Central memory CD8-positive, alpha-beta T cell (primary cell): ENCODE results near the gene PRLR.
A peak's percentile ranks its signal among the peaks of the same experiment; 100 is the strongest.
"Not testable (repeated sequence)": the region's sequence is repeated elsewhere in the genome, so short reads cannot be mapped to it uniquely, and the experiment has no call there.

Experiments
- ATAC-seq: fragments of 150-1000 bp; cut with Tn5 transposase; replicated peaks from 2 replicates; pipeline ENCODE4 v1.10.0; 2022; ENCODE audit warnings: mild to moderate bottlenecking, moderate FRiP score, moderate number of reproducible peaks; ENCODE audit not compliant: poor library complexity, severe bottlenecking; ENCODE audit errors: extremely low read depth
- DNase-seq, 2 donors: peaks; one replicate each; pipeline ENCODE4 v3.0.0; 2021; ENCODE audit warnings: low spot score in 2 of 2
- H3K27ac Mint-ChIP-seq: one replicate; pipeline ENCODE4 v1.8.0; 2022; ENCODE audit warnings: low read depth, mild to moderate bottlenecking, moderate library complexity, mixed read lengths
- H3K27me3 Mint-ChIP-seq: one replicate; pipeline ENCODE4 v1.8.0; 2022; ENCODE audit warnings: mixed read lengths
- H3K36me3 Mint-ChIP-seq: one replicate; pipeline ENCODE4 v1.8.0; 2022; ENCODE audit warnings: mild to moderate bottlenecking, moderate library complexity, mixed read lengths; ENCODE audit not compliant: insufficient read depth
- H3K4me1 Mint-ChIP-seq: one replicate; pipeline ENCODE4 v1.8.0; 2022; ENCODE audit warnings: mixed read lengths
- H3K4me3 Mint-ChIP-seq: one replicate; pipeline ENCODE4 v1.8.0; 2022; ENCODE audit warnings: mild to moderate bottlenecking, moderate library complexity, mixed read lengths
- H3K9me3 Mint-ChIP-seq: one replicate; pipeline ENCODE4 v1.8.0; 2022; ENCODE audit warnings: mixed read lengths

Gene PRLR

DNA sequence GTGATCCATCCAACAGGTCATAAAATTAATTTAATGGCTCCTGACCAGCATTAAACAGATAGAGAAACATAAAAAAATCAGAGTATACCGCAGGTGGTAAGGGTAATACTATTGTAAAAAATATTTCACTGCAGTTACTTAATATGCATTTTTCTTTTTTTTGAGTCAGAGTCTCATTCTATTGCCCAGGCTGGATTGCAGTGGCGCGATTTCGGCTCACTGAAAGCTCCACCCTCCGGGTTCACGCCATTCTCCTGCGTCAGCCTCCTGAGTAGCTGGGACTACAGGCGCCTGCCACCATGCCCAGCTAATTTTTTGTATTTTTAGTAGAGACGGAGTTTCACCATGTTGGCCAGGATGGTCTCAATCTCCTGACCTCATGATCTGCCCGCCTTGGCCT lies 15.1 kb upstream of the PRLR start:
- ATAC-seq, DNase-seq, H3K4me3 Mint-ChIP-seq, H3K9me3 Mint-ChIP-seq, H3K27ac Mint-ChIP-seq, H3K4me1 Mint-ChIP-seq, H3K36me3 Mint-ChIP-seq: not testable (repeated sequence)
- peaks cover 27% of the 10 kb centered on the region for H3K27me3 Mint-ChIP-seq

DNA sequence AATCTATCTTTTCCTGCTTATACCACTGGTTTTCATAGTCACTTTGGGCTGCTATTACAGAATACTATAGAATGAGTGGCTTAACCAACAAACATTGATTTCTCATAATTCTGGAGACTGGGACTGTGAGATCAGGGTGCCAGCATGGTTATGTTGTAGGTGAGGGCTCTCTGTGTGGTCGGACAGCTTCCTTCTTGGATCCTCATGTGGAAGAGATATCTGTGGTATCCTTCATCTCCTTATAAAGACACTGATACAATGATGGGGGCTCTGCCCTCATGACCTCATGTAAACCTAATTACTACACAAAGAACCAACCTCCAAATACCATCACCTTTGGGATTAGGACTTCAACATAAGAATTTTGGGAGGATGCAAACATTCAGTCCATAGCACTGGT lies 13.9 kb upstream of the PRLR start:
- no peak overlapping the region for H3K4me3 Mint-ChIP-seq
- no peaks in the 10 kb centered on the region for H3K36me3 Mint-ChIP-seq
- DNase-seq: no peak
- H3K4me1 Mint-ChIP-seq: no peaks in the 10 kb centered on the region
- no peak for ATAC-seq
- no peaks in the 10 kb centered on the region for H3K9me3 Mint-ChIP-seq
- H3K27ac Mint-ChIP-seq: no peak overlapping the region
- H3K27me3 Mint-ChIP-seq: peaks cover 27% of the 10 kb centered on the region

DNA sequence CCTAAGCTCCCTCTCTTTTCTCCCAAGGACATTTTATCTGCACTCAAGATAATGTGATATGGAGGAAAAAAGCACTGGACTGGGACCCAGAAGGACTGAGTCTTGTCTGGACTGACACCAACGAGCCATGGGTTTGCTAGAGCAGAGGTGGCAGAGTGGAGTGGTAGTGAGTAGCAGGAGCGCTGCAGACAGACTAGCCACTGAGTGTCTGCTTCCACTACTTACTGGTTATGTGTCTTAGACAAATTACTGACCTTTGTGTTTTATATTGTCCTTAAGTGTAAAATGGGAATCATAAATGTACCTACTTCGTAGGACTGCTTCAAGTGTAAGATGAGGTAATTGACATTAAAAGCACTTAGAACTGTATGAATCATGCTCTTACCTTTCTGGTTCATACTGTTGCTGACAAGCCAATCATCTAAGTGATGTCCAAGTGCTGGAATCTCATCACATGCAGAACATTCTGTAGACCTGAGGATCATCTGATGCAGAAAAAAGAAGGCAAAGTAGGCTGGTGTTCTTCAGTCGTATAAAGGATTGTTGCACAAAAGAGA lies 12.5 kb upstream of the PRLR start:
- ATAC-seq: no peak

DNA sequence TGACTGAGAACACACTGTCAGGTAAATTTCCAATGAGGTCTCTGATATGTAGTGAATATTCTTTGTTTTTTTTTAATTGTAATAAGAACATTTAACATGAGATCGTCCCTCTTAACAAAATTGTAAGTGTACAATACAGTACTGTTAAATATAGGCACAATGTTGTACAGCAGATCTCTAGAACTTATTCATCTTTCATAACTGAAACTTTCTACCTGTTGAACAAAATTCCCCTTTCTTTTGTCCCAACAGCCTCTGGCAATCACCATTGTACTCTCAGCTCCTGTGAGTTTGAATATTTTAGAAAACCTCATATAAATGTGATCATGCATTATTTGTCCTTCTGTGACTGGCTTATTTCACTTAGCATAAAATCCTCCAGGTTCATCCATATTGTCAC lies 10.6 kb upstream of the PRLR start:
- Mint-ChIP-seq H3K36me3 (no peaks in the 10 kb centered on the region), H3K27ac (no peak overlapping the region), H3K4me3 (no peak overlapping the region), H3K4me1 (no peaks in the 10 kb centered on the region), H3K27me3 (peaks cover 27% of the 10 kb centered on the region), H3K9me3 (no peaks in the 10 kb centered on the region)
- DNase-seq (no peak), ATAC-seq (no peak)

More for the DNA sequence above, 12.5 kb upstream of the PRLR start:
- H3K36me3 Mint-ChIP-seq: no peaks in the 10 kb centered on the region
- DNase-seq: no peak
- H3K27me3 Mint-ChIP-seq: peaks cover 27% of the 10 kb centered on the region
- no peak overlapping the region for H3K4me3 Mint-ChIP-seq
- H3K4me1 Mint-ChIP-seq: no peaks in the 10 kb centered on the region
- H3K27ac Mint-ChIP-seq: no peak overlapping the region
- H3K9me3 Mint-ChIP-seq: no peaks in the 10 kb centered on the region

DNA sequence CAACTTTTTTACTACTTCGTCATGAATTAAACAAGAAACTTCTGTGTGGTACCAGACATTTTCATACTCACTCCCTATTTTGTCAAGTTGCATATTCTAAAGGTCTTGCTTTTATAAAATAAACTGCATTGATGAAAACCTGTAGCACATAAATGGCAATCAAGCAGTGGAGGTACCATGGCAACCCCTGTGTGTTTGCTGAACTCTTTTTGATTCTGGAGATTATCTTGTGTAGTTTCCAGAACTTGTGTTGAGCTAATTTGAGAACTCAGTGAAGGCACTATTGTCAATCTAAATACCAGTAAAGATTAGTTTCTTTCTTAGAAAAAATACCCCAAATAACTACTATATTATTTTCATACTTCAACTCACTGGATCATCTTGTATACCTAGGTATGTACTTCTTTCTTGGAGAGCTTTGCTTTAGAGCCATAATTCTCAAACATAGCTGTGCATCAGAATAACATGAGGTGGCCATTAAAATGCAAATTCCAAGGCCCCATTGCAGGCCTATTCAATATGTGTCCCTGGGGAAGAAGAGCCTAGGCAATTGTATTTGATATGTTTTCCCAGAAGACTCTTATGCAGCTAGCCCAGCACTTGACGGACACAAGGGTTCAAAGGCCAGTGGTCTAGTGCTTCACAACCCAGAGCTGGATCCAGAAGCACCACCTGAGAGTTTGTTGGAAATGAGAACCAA lies 9.8 kb upstream of the PRLR start:
- H3K36me3 Mint-ChIP-seq: no peaks in the 10 kb centered on the region
- peaks cover 22% of the 10 kb centered on the region for H3K27me3 Mint-ChIP-seq
- H3K4me1 Mint-ChIP-seq: no peaks in the 10 kb centered on the region
- no peaks in the 10 kb centered on the region for H3K9me3 Mint-ChIP-seq
- ATAC-seq: no peak
- no peak overlapping the region for H3K27ac Mint-ChIP-seq
- no peak for DNase-seq
- H3K4me3 Mint-ChIP-seq: no peak overlapping the region

DNA sequence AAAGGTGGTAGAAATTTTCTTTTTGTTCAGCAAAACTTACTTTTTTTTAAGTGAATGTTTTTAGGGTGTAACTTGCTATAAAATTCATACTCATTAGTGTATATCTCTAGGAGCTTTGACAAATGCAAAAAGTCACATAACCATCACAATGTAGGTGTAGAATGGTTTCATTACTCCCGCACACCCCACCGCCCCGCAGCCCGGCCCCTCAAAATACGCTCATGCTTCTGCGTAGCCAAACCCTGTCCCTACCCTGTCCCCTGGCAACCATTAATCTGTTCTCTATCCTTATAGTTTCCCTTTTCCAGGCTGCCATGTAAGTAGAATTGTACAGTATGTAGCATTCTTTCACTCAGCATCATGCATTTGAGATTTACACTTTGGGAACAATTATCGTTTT lies 9.2 kb upstream of the PRLR start:
- H3K27me3 Mint-ChIP-seq: peaks cover 19% of the 10 kb centered on the region
- no peaks in the 10 kb centered on the region for H3K4me1 Mint-ChIP-seq
- H3K9me3 Mint-ChIP-seq: no peaks in the 10 kb centered on the region
- DNase-seq: no peak
- H3K36me3 Mint-ChIP-seq: no peaks in the 10 kb centered on the region
- H3K4me3 Mint-ChIP-seq: no peak overlapping the region
- no peak for ATAC-seq
- no peak overlapping the region for H3K27ac Mint-ChIP-seq

DNA sequence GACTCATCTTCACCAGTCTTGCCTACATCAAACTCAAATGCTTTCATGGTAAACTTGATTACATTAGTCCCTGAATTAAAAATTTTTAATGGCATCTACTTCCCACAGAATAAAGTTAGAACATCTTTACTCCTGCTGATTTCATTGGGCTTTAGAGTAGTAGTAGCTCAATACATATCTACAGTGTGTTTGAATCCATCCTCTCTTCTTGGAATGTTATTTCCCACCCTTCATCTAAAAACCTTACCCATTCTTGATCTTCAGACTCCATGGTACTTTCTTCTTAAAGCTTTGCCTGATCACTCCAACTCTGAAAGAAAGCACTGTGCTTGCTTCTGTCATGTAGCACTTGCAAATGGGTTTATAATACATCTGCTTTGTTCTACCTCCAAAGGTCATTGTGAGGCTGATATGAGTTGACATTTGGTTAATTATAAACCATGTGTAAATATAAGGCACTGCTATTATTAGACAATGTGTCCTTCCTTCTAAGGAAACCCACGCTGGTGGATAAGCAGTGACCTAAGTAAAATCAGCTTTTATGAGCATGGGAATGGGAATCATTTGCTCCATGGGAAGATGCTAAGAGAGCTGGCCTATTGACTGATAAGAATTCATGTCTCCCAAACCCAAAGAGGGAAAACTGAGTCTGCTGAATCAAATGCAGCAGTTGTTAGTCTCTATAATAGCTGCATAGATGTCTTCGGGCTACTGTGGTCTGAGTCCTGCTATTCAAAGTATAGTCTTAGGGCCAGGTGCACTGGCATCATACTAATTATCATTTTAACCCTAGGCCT lies 7.5 kb upstream of the PRLR start:
- ATAC-seq (no peak), DNase-seq (no peak)
- Mint-ChIP-seq H3K9me3 (no peaks in the 10 kb centered on the region), H3K4me3 (no peak overlapping the region), H3K4me1 (no peaks in the 10 kb centered on the region), H3K27me3 (peaks cover 27% of the 10 kb centered on the region), H3K27ac (no peak overlapping the region), H3K36me3 (no peaks in the 10 kb centered on the region)

DNA sequence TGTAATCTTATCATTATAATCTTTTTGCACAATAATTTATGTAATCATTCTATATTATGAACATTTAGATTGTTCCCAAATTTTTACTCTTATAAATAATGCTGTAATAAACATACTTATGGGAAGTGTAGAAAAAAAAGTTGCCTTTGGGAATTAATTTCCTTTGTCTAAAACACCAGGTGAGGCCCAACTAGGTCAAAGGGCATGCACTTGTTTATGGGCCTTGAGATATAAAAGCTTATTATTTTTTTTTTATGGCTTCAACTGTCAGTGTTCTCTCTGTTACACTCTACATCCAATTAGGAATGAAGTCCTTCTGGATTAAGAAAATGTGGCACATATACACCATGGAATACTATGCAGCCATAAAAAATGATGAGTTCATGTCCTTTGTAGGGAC lies 6.5 kb upstream of the PRLR start:
- Mint-ChIP-seq H3K9me3 (no peaks in the 10 kb centered on the region), H3K4me3 (no peak overlapping the region), H3K27ac (no peak overlapping the region), H3K27me3 (peaks cover 30% of the 10 kb centered on the region), H3K4me1 (no peaks in the 10 kb centered on the region), H3K36me3 (no peaks in the 10 kb centered on the region)
- no peak for ATAC-seq
- DNase-seq: no peak

DNA sequence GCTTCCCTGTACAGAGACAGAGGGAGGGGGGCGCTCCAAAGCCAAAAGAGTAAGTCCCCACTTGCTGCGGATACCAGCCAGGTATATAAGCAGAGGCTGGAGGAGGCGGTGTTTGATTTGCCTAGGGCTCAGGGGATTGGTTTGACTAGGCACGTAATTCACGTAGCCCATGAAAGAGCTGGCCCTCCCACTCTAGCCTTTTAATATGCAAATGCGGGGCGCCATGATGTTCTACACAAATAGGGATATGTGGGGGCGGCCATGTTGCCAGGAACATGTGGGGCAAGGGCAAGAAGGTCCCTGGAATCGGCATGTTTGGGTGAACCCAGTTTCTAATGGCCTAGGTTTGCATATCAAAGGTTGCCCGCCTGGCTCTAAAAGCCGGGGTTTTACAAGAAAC lies 3.3 kb upstream of the PRLR start:
- Mint-ChIP-seq H3K27ac (no peak overlapping the region), H3K4me3 (no peak overlapping the region), H3K4me1 (peaks cover 8% of the 10 kb centered on the region), H3K9me3 (no peaks in the 10 kb centered on the region), H3K27me3 (peaks cover 59% of the 10 kb centered on the region), H3K36me3 (no peaks in the 10 kb centered on the region)
- ATAC-seq: no peak
- no peak for DNase-seq

DNA sequence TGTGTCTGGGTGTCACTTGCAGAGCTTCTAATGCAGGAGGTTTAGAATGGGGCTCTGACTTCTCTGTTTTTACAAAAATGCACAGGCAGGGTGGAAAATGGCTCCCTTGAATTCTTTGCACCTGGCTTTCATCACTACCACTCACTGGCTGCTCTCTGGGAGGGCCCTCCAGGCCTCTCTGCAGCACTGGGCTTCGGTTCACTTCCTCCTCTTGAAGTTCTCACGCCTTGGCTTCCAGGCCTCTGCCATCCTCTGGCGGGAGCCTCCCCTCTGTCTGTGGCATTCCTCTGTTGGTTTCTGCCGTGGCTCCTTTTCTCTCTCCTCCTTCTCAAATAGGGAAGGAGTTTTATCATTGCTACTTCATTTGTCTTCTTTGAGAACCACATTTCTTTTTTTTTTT lies 2.8 kb upstream of the PRLR start:
- Mint-ChIP-seq H3K27me3 (peaks cover 64% of the 10 kb centered on the region), H3K27ac (no peak overlapping the region), H3K4me3 (no peak overlapping the region), H3K36me3 (no peaks in the 10 kb centered on the region), H3K9me3 (no peaks in the 10 kb centered on the region), H3K4me1 (peaks cover 8% of the 10 kb centered on the region)
- ATAC-seq (no peak), DNase-seq (no peak)

DNA sequence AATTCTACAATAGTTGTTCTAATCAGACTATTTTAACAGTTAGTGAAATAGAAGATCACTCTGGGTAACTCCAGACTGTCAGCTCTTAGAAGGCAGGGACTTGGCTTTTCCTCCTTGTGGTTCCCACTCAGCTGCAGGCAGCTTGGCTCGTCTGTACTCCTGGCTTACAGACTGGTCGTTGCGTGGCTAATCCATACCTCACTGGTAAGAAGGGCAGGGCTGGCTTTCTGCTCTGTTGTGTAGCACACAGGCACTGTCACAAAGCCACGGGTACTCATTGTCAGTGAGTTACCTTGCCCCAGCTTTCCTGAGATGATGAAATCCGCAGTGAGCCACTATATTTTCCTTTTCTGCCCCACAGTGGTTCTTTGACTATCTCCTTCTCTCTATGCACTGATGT lies 1.8 kb upstream of the PRLR start:
- Mint-ChIP-seq H3K4me1 (peaks cover 8% of the 10 kb centered on the region), H3K27ac (no peak overlapping the region), H3K27me3 (peaks cover 74% of the 10 kb centered on the region), H3K4me3 (no peak overlapping the region), H3K9me3 (no peaks in the 10 kb centered on the region), H3K36me3 (no peaks in the 10 kb centered on the region)
- ATAC-seq: no peak
- no peak for DNase-seq

DNA sequence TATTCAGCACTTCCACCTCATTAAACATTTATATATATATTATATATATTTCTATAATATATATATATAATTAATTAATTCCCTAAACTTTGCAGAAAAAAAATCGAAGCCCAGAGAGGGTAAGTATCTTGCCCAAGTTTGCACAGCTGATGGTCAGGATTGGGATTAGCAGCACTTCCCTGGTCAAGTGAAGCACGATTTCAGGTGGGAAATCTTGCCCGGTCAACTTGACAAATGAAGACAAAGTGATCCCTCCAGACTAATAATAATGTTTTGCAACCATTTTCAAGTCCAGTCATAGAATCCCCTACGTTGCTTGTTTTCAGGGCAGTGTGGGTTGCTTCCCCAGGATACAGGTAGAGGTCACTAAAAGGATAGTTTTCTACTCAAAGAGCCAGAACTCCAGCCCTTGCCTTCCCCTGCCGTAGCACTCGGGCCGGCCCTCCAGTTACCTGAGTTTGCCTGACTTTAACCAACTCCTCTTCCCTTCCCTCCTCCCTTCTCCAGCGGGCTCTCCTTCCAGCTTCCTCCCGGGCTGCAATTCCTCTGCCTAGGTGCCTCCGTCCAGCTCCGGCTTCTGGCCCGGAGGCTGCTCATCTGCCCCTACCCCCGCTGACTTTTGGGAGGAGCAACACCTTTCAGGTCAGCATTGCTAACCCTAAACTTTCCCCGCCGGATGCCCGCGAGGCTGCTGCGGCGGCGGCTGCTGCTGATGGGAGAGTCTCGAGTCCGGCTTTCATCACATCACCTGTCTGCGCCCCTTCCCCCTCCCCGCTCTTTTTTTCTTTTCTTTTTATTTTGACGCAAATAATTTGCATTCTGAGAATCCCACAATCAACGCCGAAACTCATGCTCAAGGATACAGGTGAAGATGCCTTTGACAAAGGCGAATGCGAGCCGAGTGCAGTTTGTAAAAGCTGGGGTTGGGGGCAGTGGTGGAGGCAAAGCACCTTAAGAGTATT lies 930 bp downstream of the PRLR start:
- H3K36me3 Mint-ChIP-seq: no peaks in the 10 kb centered on the region
- H3K9me3 Mint-ChIP-seq: no peaks in the 10 kb centered on the region
- H3K4me3 Mint-ChIP-seq: peak overlapping the region; percentile 39
- H3K4me1 Mint-ChIP-seq: peaks cover 8% of the 10 kb centered on the region
- H3K27me3 Mint-ChIP-seq: peaks cover 96% of the 10 kb centered on the region
- H3K27ac Mint-ChIP-seq: no peak overlapping the region
- ATAC-seq (no peak), DNase-seq (no peak)
